Measurements from ENCODE around the gene BCL6. TPM values are rescaled to one million over a fixed set of nuclear protein-coding genes. Genes with fewer than 3 reads are reported as not detected.

The BCL6 gene
- total RNA-seq (2021; ENCODE audit: unreplicated experiment) (21.5 TPM), Bru-seq, nascent RNA (percentile 85 among the genes with signal in this experiment), BruChase-seq, experiment 1, labeled RNA remaining after a 2-hour chase (percentile 73 among the genes with signal in this experiment), BruChase-seq, experiment 2, labeled RNA remaining after a 6-hour chase (percentile 82 among the genes with signal in this experiment)
- polyA plus RNA-seq (2012; ENCODE audit: insufficient read length): 25.3 TPM
- long read RNA-seq, partial matches to known transcripts: 8 of 19 reads
- long read RNA-seq, other reads (novel, unspliced or antisense): 10 of 19 reads

DNA sequence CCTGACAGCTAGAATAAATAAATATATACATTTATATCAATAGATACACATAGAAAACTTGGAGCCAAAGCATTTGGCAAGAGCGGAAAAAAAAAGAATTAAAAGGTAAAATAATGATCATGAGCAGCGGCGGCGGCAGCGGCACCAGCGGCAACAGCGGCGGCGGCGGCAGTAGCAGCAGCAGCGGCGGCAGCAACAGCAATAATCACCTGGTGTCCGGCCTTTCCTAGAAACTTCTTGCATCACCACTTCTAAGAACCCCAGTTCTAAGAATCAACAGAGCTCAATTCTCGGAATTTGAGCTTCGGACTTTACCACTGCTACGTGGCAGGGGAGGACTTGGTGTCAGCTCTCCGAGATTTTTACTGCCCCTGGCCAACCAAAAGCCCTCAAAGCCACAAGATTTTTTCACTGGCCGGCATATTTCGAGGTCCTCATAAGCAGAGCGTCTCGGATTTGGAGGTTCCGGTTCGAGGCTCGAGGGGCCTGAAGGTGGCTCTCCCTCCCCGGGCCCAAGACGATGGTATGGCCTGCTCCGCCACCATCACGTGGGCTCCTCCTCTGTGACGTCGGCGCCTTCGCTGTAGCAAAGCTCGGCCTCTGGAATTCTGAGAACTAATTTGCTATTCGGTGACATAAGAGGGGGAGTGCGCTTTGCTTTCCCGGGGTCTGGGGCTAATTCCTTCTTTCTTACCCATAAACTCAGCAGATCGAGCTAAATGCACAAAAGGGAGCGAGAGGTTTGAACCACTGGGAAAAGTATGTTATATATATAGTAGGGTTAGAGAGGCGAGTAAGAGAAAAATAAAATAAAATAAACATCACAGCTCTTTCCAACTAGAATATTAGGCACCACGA is at the start of gene BCL6:
Gene BCL6, minus strand, starts transcription at position 268 of the 858 bp plus-strand sequence. CDS start 11,775 bp downstream, outside the sequence.
- intact Hi-C loops (cut with micrococcal nuclease; ENCODE audit: unreplicated experiment): loop anchor here (5.0 to 10.0 kb wide), 6 partner anchors 167 to 919 kb away; partner anchors contain the start of gene LPP
- Histone ChIP-seq H3K27ac (ENCODE audit: low read length) (peak within 1 kb of the TSS; percentile 100), H3K27me3 (ENCODE audit: control insufficient read depth, insufficient read depth, low read length) (no peaks in the 10 kb centered on the region), H3K4me1 (ENCODE audit: control insufficient read depth, insufficient read depth, low read length) (peaks cover 54% of the 10 kb centered on the region), H3K4me3 (ENCODE audit: low read depth in 2 of 2, low read length in 2 of 2) (peak within 1 kb of the TSS; percentile 60 to 94), H3K9me3 (ENCODE audit: control insufficient read depth, insufficient read depth, low read depth, low read length) (no peaks in the 10 kb centered on the region), H3K36me3 (ENCODE audit: control insufficient read depth, insufficient read depth, low read length) (peaks cover 2% of the 10 kb centered on the region; the same call in 1 of the 2 replicates)
- POLR2A ChIA-PET: interaction anchor here (0.6 to 1.4 kb wide), 6 partner anchors 9 to 517 kb away, joined by 3 to 4 read pairs (median 3); no protein-coding TSS in a partner anchor
- CTCF ChIA-PET: interaction anchor here (0.6 to 0.8 kb wide), 6 partner anchors 63 to 1209 kb away, joined by 3 to 8 read pairs (median 4); no protein-coding TSS in a partner anchor
- ATAC-seq (peak; percentile 75), DNase-seq (ENCODE audit: low read depth, low spot score) (peak; percentile 91)
- BruUV-seq (replicated peaks): no TSS peak
- TF ChIP-seq, protein P1, sequence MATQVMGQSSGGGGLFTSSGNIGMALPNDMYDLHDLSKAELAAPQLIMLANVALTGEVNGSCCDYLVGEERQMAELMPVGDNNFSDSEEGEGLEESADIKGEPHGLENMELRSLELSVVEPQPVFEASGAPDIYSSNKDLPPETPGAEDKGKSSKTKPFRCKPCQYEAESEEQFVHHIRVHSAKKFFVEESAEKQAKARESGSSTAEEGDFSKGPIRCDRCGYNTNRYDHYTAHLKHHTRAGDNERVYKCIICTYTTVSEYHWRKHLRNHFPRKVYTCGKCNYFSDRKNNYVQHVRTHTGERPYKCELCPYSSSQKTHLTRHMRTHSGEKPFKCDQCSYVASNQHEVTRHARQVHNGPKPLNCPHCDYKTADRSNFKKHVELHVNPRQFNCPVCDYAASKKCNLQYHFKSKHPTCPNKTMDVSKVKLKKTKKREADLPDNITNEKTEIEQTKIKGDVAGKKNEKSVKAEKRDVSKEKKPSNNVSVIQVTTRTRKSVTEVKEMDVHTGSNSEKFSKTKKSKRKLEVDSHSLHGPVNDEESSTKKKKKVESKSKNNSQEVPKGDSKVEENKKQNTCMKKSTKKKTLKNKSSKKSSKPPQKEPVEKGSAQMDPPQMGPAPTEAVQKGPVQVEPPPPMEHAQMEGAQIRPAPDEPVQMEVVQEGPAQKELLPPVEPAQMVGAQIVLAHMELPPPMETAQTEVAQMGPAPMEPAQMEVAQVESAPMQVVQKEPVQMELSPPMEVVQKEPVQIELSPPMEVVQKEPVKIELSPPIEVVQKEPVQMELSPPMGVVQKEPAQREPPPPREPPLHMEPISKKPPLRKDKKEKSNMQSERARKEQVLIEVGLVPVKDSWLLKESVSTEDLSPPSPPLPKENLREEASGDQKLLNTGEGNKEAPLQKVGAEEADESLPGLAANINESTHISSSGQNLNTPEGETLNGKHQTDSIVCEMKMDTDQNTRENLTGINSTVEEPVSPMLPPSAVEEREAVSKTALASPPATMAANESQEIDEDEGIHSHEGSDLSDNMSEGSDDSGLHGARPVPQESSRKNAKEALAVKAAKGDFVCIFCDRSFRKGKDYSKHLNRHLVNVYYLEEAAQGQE (IDR thresholded peaks at IDR 0.05; ENCODE audit: insufficient read depth in 1 of 2, low read depth in 2 of 2, low read length in 1 of 2): no peak
- TF ChIP-seq SIN3A (IDR thresholded peaks at IDR 0.05; ENCODE audit: borderline replicate concordance, insufficient read depth, low read depth, low read length) (peak; percentile 95), TCF7L2 (IDR thresholded peaks at IDR 0.05; ENCODE audit: low read depth, low read length) (peak; percentile 78), POLR2AphosphoS5 (IDR thresholded peaks at IDR 0.05; ENCODE audit: low read depth, low read length) (peak; percentile 61; the same call in 1 of the 2 replicates)
- TF ChIP-seq, protein P2, sequence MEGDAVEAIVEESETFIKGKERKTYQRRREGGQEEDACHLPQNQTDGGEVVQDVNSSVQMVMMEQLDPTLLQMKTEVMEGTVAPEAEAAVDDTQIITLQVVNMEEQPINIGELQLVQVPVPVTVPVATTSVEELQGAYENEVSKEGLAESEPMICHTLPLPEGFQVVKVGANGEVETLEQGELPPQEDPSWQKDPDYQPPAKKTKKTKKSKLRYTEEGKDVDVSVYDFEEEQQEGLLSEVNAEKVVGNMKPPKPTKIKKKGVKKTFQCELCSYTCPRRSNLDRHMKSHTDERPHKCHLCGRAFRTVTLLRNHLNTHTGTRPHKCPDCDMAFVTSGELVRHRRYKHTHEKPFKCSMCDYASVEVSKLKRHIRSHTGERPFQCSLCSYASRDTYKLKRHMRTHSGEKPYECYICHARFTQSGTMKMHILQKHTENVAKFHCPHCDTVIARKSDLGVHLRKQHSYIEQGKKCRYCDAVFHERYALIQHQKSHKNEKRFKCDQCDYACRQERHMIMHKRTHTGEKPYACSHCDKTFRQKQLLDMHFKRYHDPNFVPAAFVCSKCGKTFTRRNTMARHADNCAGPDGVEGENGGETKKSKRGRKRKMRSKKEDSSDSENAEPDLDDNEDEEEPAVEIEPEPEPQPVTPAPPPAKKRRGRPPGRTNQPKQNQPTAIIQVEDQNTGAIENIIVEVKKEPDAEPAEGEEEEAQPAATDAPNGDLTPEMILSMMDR (IDR thresholded peaks at IDR 0.05): no peak
- in situ Hi-C loops (cut with HindIII; ENCODE audit: low pct_unique_long_range_greater_than_20kb, low sequenced_read_pairs): loop anchor here (5.0 to 25.0 kb wide), 5 partner anchors 62 to 1399 kb away; no protein-coding TSS in a partner anchor

DNA sequence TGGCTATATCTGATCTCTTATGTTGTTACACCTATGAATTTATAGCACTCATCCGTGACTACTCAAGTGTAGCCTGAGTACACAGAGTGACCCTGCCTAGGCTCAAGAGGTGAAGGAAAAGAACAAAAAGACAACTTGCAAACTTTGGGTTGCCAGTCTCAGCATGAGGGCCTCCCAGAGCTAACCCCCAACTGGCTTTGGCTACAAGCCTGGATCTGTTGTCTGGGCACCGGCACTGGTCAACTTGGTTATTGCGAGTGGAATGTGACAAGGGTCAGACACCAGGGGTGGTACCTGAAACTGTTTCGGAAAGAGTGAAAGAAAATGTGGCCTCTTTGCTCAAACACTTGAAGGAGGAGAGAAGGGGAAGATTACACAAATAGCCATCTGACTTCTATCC is 49.5 kb upstream of the BCL6 start:
- Histone ChIP-seq H3K4me1 (ENCODE audit: control insufficient read depth, insufficient read depth, low read length) (no peaks in the 10 kb centered on the region; the same call in 1 of the 2 replicates), H3K36me3 (ENCODE audit: control insufficient read depth, insufficient read depth, low read length) (no peaks in the 10 kb centered on the region), H3K27me3 (ENCODE audit: control insufficient read depth, insufficient read depth, low read length) (peaks cover 3% of the 10 kb centered on the region; the same call in 1 of the 2 replicates), H3K9me3 (ENCODE audit: control insufficient read depth, insufficient read depth, low read depth, low read length) (no peaks in the 10 kb centered on the region), H3K27ac (ENCODE audit: low read length) (no peak overlapping the region), H3K4me3 (ENCODE audit: low read depth in 2 of 2, low read length in 2 of 2) (no peak overlapping the region)
- intact Hi-C loops (cut with micrococcal nuclease; ENCODE audit: unreplicated experiment): no loop called here
- no peak for DNase-seq (ENCODE audit: low read depth, low spot score)
- in situ Hi-C loops (cut with HindIII; ENCODE audit: low pct_unique_long_range_greater_than_20kb, low sequenced_read_pairs): no loop called here
- ChIA-PET CTCF (no interaction called here), POLR2A (no interaction called here)
- no peak for ATAC-seq
- no peak for TF ChIP-seq POLR2AphosphoS5 (IDR thresholded peaks at IDR 0.05; ENCODE audit: low read depth, low read length)
- TF ChIP-seq, protein P1 (IDR thresholded peaks at IDR 0.05; ENCODE audit: insufficient read depth in 1 of 2, low read depth in 2 of 2, low read length in 1 of 2): no peak
- TF ChIP-seq, protein P2 (IDR thresholded peaks at IDR 0.05): no peak
- TF ChIP-seq SIN3A (IDR thresholded peaks at IDR 0.05; ENCODE audit: borderline replicate concordance, insufficient read depth, low read depth, low read length): no peak
- TF ChIP-seq TCF7L2 (IDR thresholded peaks at IDR 0.05; ENCODE audit: low read depth, low read length): no peak
- no TSS peak for BruUV-seq (replicated peaks)
